Activated naive CD8-positive, alpha-beta T cell treated with anti-CD3 and anti-CD28 coated beads for 36 hours (primary cell): ENCODE results near the gene IL6. TPM values are rescaled to one million over a fixed set of nuclear protein-coding genes. Genes with fewer than 3 reads are reported as not detected.
A peak's percentile ranks its signal among the peaks of the same experiment; 100 is the strongest.

Source experiments
- DNase-seq: peaks from one replicate; pipeline ENCODE4 v3.0.0; 2021
- H3K27ac Mint-ChIP-seq: one replicate; pipeline ENCODE4 v1.8.0; 2022; ENCODE audit warnings: mild to moderate bottlenecking, moderate library complexity, mixed read lengths
- H3K27me3 Mint-ChIP-seq: one replicate; pipeline ENCODE4 v1.8.0; 2022; ENCODE audit warnings: mild to moderate bottlenecking, mixed read lengths
- H3K36me3 Mint-ChIP-seq: one replicate; pipeline ENCODE4 v1.8.0; 2021; ENCODE audit warnings: mild to moderate bottlenecking, mixed read lengths
- H3K4me1 Mint-ChIP-seq: one replicate; pipeline ENCODE4 v1.8.0; 2021; ENCODE audit warnings: mixed read lengths
- H3K4me3 Mint-ChIP-seq: one replicate; pipeline ENCODE4 v1.8.0; 2022; ENCODE audit warnings: mild to moderate bottlenecking, moderate library complexity, mixed read lengths
- H3K9me3 Mint-ChIP-seq: one replicate; pipeline ENCODE4 v1.8.0; 2022; ENCODE audit warnings: mixed read lengths
- total RNA-seq, 2 experiments: library from RNA; stranded (reverse); gene quantifications; one replicate each; pipeline ENCODE4 v1.2.3, GENCODE V29; 2021

Gene IL6
- total RNA-seq, 2 experiments from 2014 or later, result 0.60 TPM; not detected in 1

GRCh38 chr7:22713463-22713862, 13.5 kb upstream of the IL6 start:
- no peak overlapping the region for H3K4me3 Mint-ChIP-seq
- H3K36me3 Mint-ChIP-seq, result no peaks in the 10 kb centered on the region
- H3K27me3 Mint-ChIP-seq, result peaks cover 12% of the 10 kb centered on the region
- H3K9me3 Mint-ChIP-seq, result no peaks in the 10 kb centered on the region
- H3K27ac Mint-ChIP-seq, result no peak overlapping the region
- no peaks in the 10 kb centered on the region for H3K4me1 Mint-ChIP-seq
- DNase-seq, result no peak

GRCh38 chr7:22715969-22716368, 11.0 kb upstream of the IL6 start:
- Mint-ChIP-seq H3K27me3 (peaks cover 14% of the 10 kb centered on the region), H3K4me1 (no peaks in the 10 kb centered on the region), H3K9me3 (no peaks in the 10 kb centered on the region), H3K36me3 (no peaks in the 10 kb centered on the region), H3K4me3 (no peak overlapping the region), H3K27ac (no peak overlapping the region)
- DNase-seq, result no peak

GRCh38 chr7:22717760-22718159, 9.2 kb upstream of the IL6 start:
- H3K27me3 Mint-ChIP-seq, result peaks cover 21% of the 10 kb centered on the region
- no peaks in the 10 kb centered on the region for H3K36me3 Mint-ChIP-seq
- DNase-seq, result no peak
- H3K9me3 Mint-ChIP-seq, result no peaks in the 10 kb centered on the region
- H3K4me3 Mint-ChIP-seq, result no peak overlapping the region
- no peak overlapping the region for H3K27ac Mint-ChIP-seq
- no peaks in the 10 kb centered on the region for H3K4me1 Mint-ChIP-seq

- no peak overlapping the region for H3K4me3 Mint-ChIP-seq
These were observed 8.7 kb upstream of the IL6 start for GRCh38 chr7:22718200-22718711.

GRCh38 chr7:22718911-22719420, 8.0 kb upstream of the IL6 start:
- no peaks in the 10 kb centered on the region for H3K9me3 Mint-ChIP-seq
- no peak for DNase-seq
- H3K36me3 Mint-ChIP-seq, result no peaks in the 10 kb centered on the region
- no peak overlapping the region for H3K4me3 Mint-ChIP-seq
- peaks cover 7% of the 10 kb centered on the region for H3K4me1 Mint-ChIP-seq
- H3K27me3 Mint-ChIP-seq, result peaks cover 24% of the 10 kb centered on the region
- no peak overlapping the region for H3K27ac Mint-ChIP-seq

More at GRCh38 chr7:22718200-22718711, 8.7 kb upstream of the IL6 start:
- Mint-ChIP-seq H3K4me1 (peaks cover 4% of the 10 kb centered on the region), H3K9me3 (no peaks in the 10 kb centered on the region), H3K27me3 (peaks cover 24% of the 10 kb centered on the region), H3K36me3 (no peaks in the 10 kb centered on the region), H3K27ac (no peak overlapping the region)
- no peak for DNase-seq

GRCh38 chr7:22720791-22721786, 5.9 kb upstream of the IL6 start:
- H3K9me3 Mint-ChIP-seq, result no peaks in the 10 kb centered on the region
- no peaks in the 10 kb centered on the region for H3K36me3 Mint-ChIP-seq
- DNase-seq, result no peak
- H3K4me3 Mint-ChIP-seq, result no peak overlapping the region
- peaks cover 15% of the 10 kb centered on the region for H3K4me1 Mint-ChIP-seq
- peaks cover 33% of the 10 kb centered on the region for H3K27me3 Mint-ChIP-seq
- no peak overlapping the region for H3K27ac Mint-ChIP-seq

GRCh38 chr7:22722536-22723180, 4.3 kb upstream of the IL6 start:
- Mint-ChIP-seq H3K9me3 (no peaks in the 10 kb centered on the region), H3K4me1 (peaks cover 27% of the 10 kb centered on the region), H3K36me3 (no peaks in the 10 kb centered on the region), H3K27ac (no peak overlapping the region), H3K4me3 (no peak overlapping the region), H3K27me3 (peaks cover 44% of the 10 kb centered on the region)
- DNase-seq, result no peak

GRCh38 chr7:22723181-22723601, 3.8 kb upstream of the IL6 start:
- Mint-ChIP-seq H3K4me1 (peaks cover 30% of the 10 kb centered on the region), H3K27ac (no peak overlapping the region), H3K4me3 (no peak overlapping the region), H3K36me3 (no peaks in the 10 kb centered on the region), H3K9me3 (no peaks in the 10 kb centered on the region), H3K27me3 (peaks cover 46% of the 10 kb centered on the region)
- DNase-seq, result no peak

GRCh38 chr7:22723637-22724036, 3.4 kb upstream of the IL6 start:
- Mint-ChIP-seq H3K27ac (no peak overlapping the region), H3K4me1 (peaks cover 32% of the 10 kb centered on the region), H3K27me3 (peaks cover 50% of the 10 kb centered on the region), H3K4me3 (no peak overlapping the region), H3K9me3 (no peaks in the 10 kb centered on the region), H3K36me3 (no peaks in the 10 kb centered on the region)
- no peak for DNase-seq

- Mint-ChIP-seq H3K27me3 (peaks cover 58% of the 10 kb centered on the region), H3K4me1 (peaks cover 32% of the 10 kb centered on the region), H3K36me3 (no peaks in the 10 kb centered on the region), H3K4me3 (no peak overlapping the region), H3K27ac (no peak overlapping the region), H3K9me3 (no peaks in the 10 kb centered on the region)
- no peak for DNase-seq
These were observed 2.1 kb upstream of the IL6 start for GRCh38 chr7:22724861-22725260.

GRCh38 chr7:22725585-22725984, 1.4 kb upstream of the IL6 start:
- Mint-ChIP-seq H3K27ac (no peak overlapping the region), H3K4me3 (no peak overlapping the region), H3K36me3 (no peaks in the 10 kb centered on the region), H3K4me1 (peaks cover 32% of the 10 kb centered on the region), H3K9me3 (no peaks in the 10 kb centered on the region), H3K27me3 (peaks cover 62% of the 10 kb centered on the region)
- DNase-seq, result no peak

- no peaks in the 10 kb centered on the region for H3K36me3 Mint-ChIP-seq
- peaks cover 67% of the 10 kb centered on the region for H3K27me3 Mint-ChIP-seq
- no peaks in the 10 kb centered on the region for H3K9me3 Mint-ChIP-seq
- peak; percentile 47 for DNase-seq
- H3K27ac Mint-ChIP-seq, result peak overlapping the region; percentile 21
- peaks cover 36% of the 10 kb centered on the region for H3K4me1 Mint-ChIP-seq
- peak overlapping the region; percentile 54 for H3K4me3 Mint-ChIP-seq
These were observed 574 bp upstream of the IL6 start for GRCh38 chr7:22726345-22726906.

GRCh38 chr7:22727714-22728035, 675 bp downstream of the IL6 start:
- peak overlapping the region; percentile 55 for H3K4me3 Mint-ChIP-seq
- H3K27me3 Mint-ChIP-seq, result peaks cover 67% of the 10 kb centered on the region
- no peak overlapping the region for H3K27ac Mint-ChIP-seq

GRCh38 chr7:22728401-22729029, 1.5 kb downstream of the IL6 start:
- H3K27me3 Mint-ChIP-seq, result peaks cover 67% of the 10 kb centered on the region
- no peaks in the 10 kb centered on the region for H3K36me3 Mint-ChIP-seq
- H3K4me1 Mint-ChIP-seq, result peaks cover 31% of the 10 kb centered on the region
- H3K4me3 Mint-ChIP-seq, result no peak overlapping the region
- no peaks in the 10 kb centered on the region for H3K9me3 Mint-ChIP-seq
- no peak for DNase-seq
- H3K27ac Mint-ChIP-seq, result no peak overlapping the region

More at GRCh38 chr7:22727714-22728035, 675 bp downstream of the IL6 start:
- DNase-seq, result no peak
- Mint-ChIP-seq H3K9me3 (no peaks in the 10 kb centered on the region), H3K4me1 (peaks cover 36% of the 10 kb centered on the region), H3K36me3 (no peaks in the 10 kb centered on the region)
